Activated CD8-positive, alpha-beta T cell treated with anti-CD3 and anti-CD28 coated beads, Interleukin-2, amount 10 ng/mL, durations not matched to agents 7 days and 5 days (primary cell): Measurements from ENCODE around the gene ANKFY1. TPM values are rescaled to one million over a fixed set of nuclear protein-coding genes. Genes with fewer than 3 reads are reported as not detected.

ENCODE experiments used
- ATAC-seq: fragments of 150-1000 bp; cut with Tn5 transposase; one replicate; pipeline ENCODE4 v1.10.0; 2021; ENCODE audit warnings: moderate library complexity
- CTCF ChIA-PET: fragments of 350-600 bp; sonication (Branson Sonifier 250); formaldehyde crosslinking; loops from one replicate; lab custom pipeline; 2021; ENCODE audit warnings: antibody characterized with exemption; lab: Charles Lee
- POLR2A ChIA-PET: fragments of 350-600 bp; sonication (Branson Sonifier 250); formaldehyde crosslinking; loops from one replicate; lab custom pipeline; 2021; ENCODE audit warnings: antibody characterized with exemption; lab: Charles Lee
- DNase-seq: peaks from one replicate; pipeline ENCODE4 v3.0.0-alpha.2; 2020
- H3K27ac Mint-ChIP-seq: one replicate; pipeline ENCODE4 v1.8.0; 2021; ENCODE audit warnings: mild to moderate bottlenecking, mixed read lengths
- H3K27me3 Mint-ChIP-seq: one replicate; pipeline ENCODE4 v1.8.0; 2021; ENCODE audit warnings: low read depth, mixed read lengths
- H3K36me3 Mint-ChIP-seq: one replicate; pipeline ENCODE4 v1.8.0; 2021; ENCODE audit warnings: low read depth, mixed read lengths
- H3K4me1 Mint-ChIP-seq: one replicate; pipeline ENCODE4 v1.8.0; 2021; ENCODE audit warnings: low read depth, mixed read lengths
- H3K4me3 Mint-ChIP-seq: one replicate; pipeline ENCODE4 v1.8.0; 2021; ENCODE audit warnings: mild to moderate bottlenecking, mixed read lengths
- H3K9me3 Mint-ChIP-seq: one replicate; pipeline ENCODE4 v1.8.0; 2022; ENCODE audit warnings: mixed read lengths; ENCODE audit not compliant: insufficient read depth
- total RNA-seq, 2 experiments: library from RNA; stranded (reverse); gene quantifications; one replicate each; pipeline ENCODE4 v1.2.3, GENCODE V29; 2021

The ANKFY1 gene
- total RNA-seq, 2 experiments from 2014 or later = 78.9 to 81.9 TPM

GRCh38 chr17:4215882-4216570, 47.8 kb downstream of the ANKFY1 start:
- Mint-ChIP-seq H3K36me3 (peaks cover 28% of the 10 kb centered on the region), H3K27me3 (no peaks in the 10 kb centered on the region), H3K4me3 (no peak overlapping the region), H3K9me3 (no peaks in the 10 kb centered on the region), H3K4me1 (peaks cover 7% of the 10 kb centered on the region), H3K27ac (no peak overlapping the region)
- ChIA-PET POLR2A (no interaction called here), CTCF (interaction anchor here (0.8 to 3.3 kb wide), 27 partner anchors 9 to 220 kb away, joined by 3 to 73 read pairs (median 5); partner anchors contain the start of genes CYB5D2, SPNS3 and ZZEF1)
- ATAC-seq = no peak
- no peak for DNase-seq

- DNase-seq = no peak
- POLR2A ChIA-PET = no interaction called here
Observed at GRCh38 chr17:4214157-4214556, 49.6 kb downstream of the ANKFY1 start.

DNA sequence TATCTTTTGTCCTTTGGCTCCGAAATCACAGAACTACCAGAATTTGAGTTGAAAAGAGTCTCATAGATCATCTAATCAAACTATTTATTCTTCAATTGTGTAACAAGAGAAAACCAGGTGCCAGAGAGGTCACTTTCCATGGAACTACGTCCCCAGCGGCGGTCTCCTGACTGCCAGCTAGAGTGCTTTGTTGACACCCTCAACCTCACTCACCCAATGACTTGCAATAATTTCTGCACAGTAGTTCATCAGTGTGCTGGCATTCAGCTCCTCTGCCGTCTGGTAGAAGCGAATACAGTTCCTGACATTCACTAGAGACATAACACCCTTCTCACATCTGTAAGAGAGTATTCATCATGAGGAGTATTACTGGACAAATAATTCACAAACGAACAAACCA, 54.2 kb downstream of the ANKFY1 start:
- POLR2A ChIA-PET = no interaction called here
- peak; percentile 7 for DNase-seq
- Mint-ChIP-seq H3K36me3 (peaks cover 55% of the 10 kb centered on the region), H3K4me3 (no peak overlapping the region), H3K9me3 (no peaks in the 10 kb centered on the region), H3K27me3 (no peaks in the 10 kb centered on the region), H3K27ac (no peak overlapping the region), H3K4me1 (peaks cover 19% of the 10 kb centered on the region)
- CTCF ChIA-PET = interaction anchor here (1.2 kb wide), 1 partner anchor 10 kb away, joined by 7 read pairs; no protein-coding TSS in a partner anchor
- ATAC-seq = no peak

More at GRCh38 chr17:4214157-4214556, 49.6 kb downstream of the ANKFY1 start:
- CTCF ChIA-PET = interaction anchor here (1.2 to 4.0 kb wide), 6 partner anchors 8 to 201 kb away, joined by 4 to 73 read pairs (median 23); no protein-coding TSS in a partner anchor
- H3K27ac Mint-ChIP-seq = no peak overlapping the region
- no peak overlapping the region for H3K4me3 Mint-ChIP-seq
- H3K27me3 Mint-ChIP-seq = no peaks in the 10 kb centered on the region
- H3K36me3 Mint-ChIP-seq = peaks cover 36% of the 10 kb centered on the region
- ATAC-seq = no peak
- H3K4me1 Mint-ChIP-seq = peaks cover 7% of the 10 kb centered on the region
- H3K9me3 Mint-ChIP-seq = no peaks in the 10 kb centered on the region

GRCh38 chr17:4208238-4208637, 55.5 kb downstream of the ANKFY1 start:
- H3K4me1 Mint-ChIP-seq = peaks cover 19% of the 10 kb centered on the region
- no peaks in the 10 kb centered on the region for H3K27me3 Mint-ChIP-seq
- H3K27ac Mint-ChIP-seq = no peak overlapping the region
- peak; percentile 11 for DNase-seq
- H3K4me3 Mint-ChIP-seq = no peak overlapping the region
- ChIA-PET CTCF (no interaction called here), POLR2A (no interaction called here)
- peaks cover 56% of the 10 kb centered on the region for H3K36me3 Mint-ChIP-seq
- no peak for ATAC-seq
- H3K9me3 Mint-ChIP-seq = no peaks in the 10 kb centered on the region

- no peaks in the 10 kb centered on the region for H3K27me3 Mint-ChIP-seq
- peak; percentile 16 for DNase-seq
- no peak overlapping the region for H3K4me3 Mint-ChIP-seq
- ChIA-PET CTCF (interaction anchor here (0.9 to 1.8 kb wide), 4 partner anchors 9 to 199 kb away, joined by 3 to 11 read pairs (median 4); no protein-coding TSS in a partner anchor), POLR2A (no interaction called here)
- H3K9me3 Mint-ChIP-seq = no peaks in the 10 kb centered on the region
- peak overlapping the region; percentile 44 for H3K27ac Mint-ChIP-seq
- peaks cover 53% of the 10 kb centered on the region for H3K36me3 Mint-ChIP-seq
- ATAC-seq = no peak
- peaks cover 19% of the 10 kb centered on the region for H3K4me1 Mint-ChIP-seq
Observed at GRCh38 chr17:4206962-4207361, 56.8 kb downstream of the ANKFY1 start.

DNA sequence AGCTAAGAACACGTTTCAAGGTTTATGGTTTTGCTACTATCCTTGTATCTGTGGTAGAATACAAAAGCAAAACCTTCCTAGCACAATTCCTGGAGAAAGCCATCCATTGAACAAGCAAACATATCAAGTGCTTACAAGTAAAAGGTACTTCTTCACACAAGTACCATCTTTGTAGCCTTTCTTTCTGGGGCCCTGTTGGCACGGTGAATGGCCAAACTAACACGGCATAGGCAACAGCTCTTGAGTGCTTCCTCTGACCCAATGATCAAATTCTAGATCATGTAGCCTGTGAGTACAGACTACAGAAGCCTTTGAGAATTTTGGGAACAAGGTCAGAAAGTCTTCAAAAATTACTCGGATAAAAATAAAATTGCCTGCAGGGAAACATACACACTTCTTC, 57.9 kb downstream of the ANKFY1 start:
- ChIA-PET POLR2A (no interaction called here), CTCF (interaction anchor here (1.0 to 1.8 kb wide), 4 partner anchors 10 to 303 kb away, joined by 3 to 11 read pairs (median 4); no protein-coding TSS in a partner anchor)
- H3K36me3 Mint-ChIP-seq = peaks cover 58% of the 10 kb centered on the region
- H3K27me3 Mint-ChIP-seq = no peaks in the 10 kb centered on the region
- H3K4me1 Mint-ChIP-seq = peaks cover 19% of the 10 kb centered on the region
- no peak overlapping the region for H3K4me3 Mint-ChIP-seq
- ATAC-seq (no peak), DNase-seq (peak; percentile 5)
- H3K27ac Mint-ChIP-seq = no peak overlapping the region
- no peaks in the 10 kb centered on the region for H3K9me3 Mint-ChIP-seq

GRCh38 chr17:4204710-4205173, 59.0 kb downstream of the ANKFY1 start:
- Mint-ChIP-seq H3K27ac (no peak overlapping the region), H3K4me1 (peaks cover 19% of the 10 kb centered on the region), H3K27me3 (no peaks in the 10 kb centered on the region), H3K4me3 (no peak overlapping the region), H3K9me3 (no peaks in the 10 kb centered on the region), H3K36me3 (peaks cover 58% of the 10 kb centered on the region)
- ATAC-seq (no peak), DNase-seq (no peak)
- POLR2A ChIA-PET = no interaction called here
- CTCF ChIA-PET = interaction anchor here (1.0 kb wide), 1 partner anchor 216 kb away, joined by 3 read pairs; no protein-coding TSS in a partner anchor

DNA sequence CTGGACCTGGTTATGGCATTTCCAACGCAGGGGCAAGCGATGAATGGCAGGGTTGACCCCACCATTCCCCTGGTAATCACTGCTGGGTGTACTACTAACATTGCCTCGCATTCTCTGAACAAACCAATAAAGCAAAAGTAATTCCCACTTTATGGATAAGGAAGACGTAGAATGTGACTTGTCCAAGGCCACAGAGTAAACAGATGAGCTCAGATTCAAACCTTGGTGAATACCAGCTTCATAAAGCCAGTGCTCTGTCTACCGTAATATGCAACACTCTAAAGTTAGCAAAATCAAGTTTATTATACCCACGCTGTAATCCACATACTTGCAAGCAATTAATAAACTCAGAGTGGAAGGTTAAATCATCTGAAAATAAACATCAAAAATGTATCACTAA, 59.6 kb downstream of the ANKFY1 start:
- Mint-ChIP-seq H3K4me1 (peaks cover 19% of the 10 kb centered on the region), H3K27me3 (no peaks in the 10 kb centered on the region), H3K36me3 (peaks cover 56% of the 10 kb centered on the region), H3K4me3 (no peak overlapping the region), H3K9me3 (no peaks in the 10 kb centered on the region), H3K27ac (no peak overlapping the region)
- DNase-seq (no peak), ATAC-seq (no peak)
- ChIA-PET POLR2A (no interaction called here), CTCF (interaction anchor here (1.0 kb wide), 1 partner anchor 217 kb away, joined by 3 read pairs; no protein-coding TSS in a partner anchor)

DNA sequence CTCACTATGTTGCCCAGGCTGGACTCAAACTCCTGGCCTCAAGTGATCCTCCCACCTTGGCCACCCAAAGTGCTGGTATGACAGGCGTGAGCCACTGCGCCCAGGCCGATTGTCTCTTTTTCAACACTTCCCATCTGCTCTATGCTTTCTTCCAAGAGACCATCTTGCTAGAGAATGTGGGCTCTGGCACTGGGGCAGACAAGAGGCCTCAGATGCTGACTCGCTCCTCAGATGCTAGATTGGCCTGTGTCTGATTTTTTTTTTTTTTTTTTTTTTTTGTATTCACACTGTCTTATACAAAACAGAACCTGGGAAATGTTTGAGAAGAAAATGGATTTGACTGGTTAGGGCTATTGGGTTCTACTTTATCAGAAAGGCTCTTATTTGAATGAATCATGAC, 62.6 kb downstream of the ANKFY1 start:
- Mint-ChIP-seq H3K27ac (peak overlapping the region; percentile 54), H3K4me3 (no peak overlapping the region), H3K4me1 (no peaks in the 10 kb centered on the region), H3K9me3 (no peaks in the 10 kb centered on the region), H3K36me3 (peaks cover 42% of the 10 kb centered on the region), H3K27me3 (no peaks in the 10 kb centered on the region)
- POLR2A ChIA-PET = interaction anchor here (0.7 kb wide), 1 partner anchor 70 kb away, joined by 6 read pairs; no protein-coding TSS in a partner anchor
- ATAC-seq = no peak
- CTCF ChIA-PET = interaction anchor here (1.2 to 2.5 kb wide), 7 partner anchors 11 to 215 kb away, joined by 3 to 20 read pairs (median 9); no protein-coding TSS in a partner anchor
- DNase-seq = no peak

GRCh38 chr17:4199818-4200402, 63.9 kb downstream of the ANKFY1 start:
- H3K9me3 Mint-ChIP-seq = no peaks in the 10 kb centered on the region
- no peaks in the 10 kb centered on the region for H3K4me1 Mint-ChIP-seq
- POLR2A ChIA-PET = no interaction called here
- no peak overlapping the region for H3K4me3 Mint-ChIP-seq
- no peaks in the 10 kb centered on the region for H3K27me3 Mint-ChIP-seq
- no peak overlapping the region for H3K27ac Mint-ChIP-seq
- ATAC-seq (peak; percentile 57), DNase-seq (peak; percentile 53)
- CTCF ChIA-PET = interaction anchor here (0.6 to 2.5 kb wide), 29 partner anchors 9 to 283 kb away, joined by 3 to 20 read pairs (median 4); partner anchors contain the start of genes P2RX1 and SPNS3
- peaks cover 47% of the 10 kb centered on the region for H3K36me3 Mint-ChIP-seq

DNA sequence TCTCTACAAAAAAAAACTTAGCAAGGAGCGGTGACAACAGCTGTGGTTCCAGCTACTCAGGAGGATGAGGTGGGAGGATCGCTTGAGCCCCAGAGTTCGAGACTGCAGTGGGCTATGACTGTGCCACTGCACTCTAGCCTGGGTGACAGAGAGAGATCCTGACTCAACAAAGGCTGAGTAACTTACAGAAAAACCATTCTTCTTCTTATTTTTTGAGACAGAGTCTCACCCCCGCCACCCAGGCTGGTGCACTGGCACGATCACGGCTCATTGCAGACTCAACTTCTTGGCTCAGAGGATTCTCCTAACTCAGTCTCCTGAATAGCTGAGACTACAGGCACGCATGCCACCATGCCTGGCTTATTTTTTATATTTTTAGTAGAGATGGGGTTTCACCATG, 64.8 kb downstream of the ANKFY1 start:
- DNase-seq (no peak), ATAC-seq (no peak)
- ChIA-PET POLR2A (no interaction called here), CTCF (interaction anchor here (1.0 to 2.5 kb wide), 2 partner anchors 14 to 16 kb away, joined by 3 to 20 read pairs; no protein-coding TSS in a partner anchor)
- Mint-ChIP-seq H3K27me3 (no peaks in the 10 kb centered on the region), H3K9me3 (no peaks in the 10 kb centered on the region), H3K27ac (no peak overlapping the region), H3K4me3 (no peak overlapping the region), H3K4me1 (no peaks in the 10 kb centered on the region), H3K36me3 (peaks cover 47% of the 10 kb centered on the region)
